ENCODE data around the gene TAS2R41.

DNA sequence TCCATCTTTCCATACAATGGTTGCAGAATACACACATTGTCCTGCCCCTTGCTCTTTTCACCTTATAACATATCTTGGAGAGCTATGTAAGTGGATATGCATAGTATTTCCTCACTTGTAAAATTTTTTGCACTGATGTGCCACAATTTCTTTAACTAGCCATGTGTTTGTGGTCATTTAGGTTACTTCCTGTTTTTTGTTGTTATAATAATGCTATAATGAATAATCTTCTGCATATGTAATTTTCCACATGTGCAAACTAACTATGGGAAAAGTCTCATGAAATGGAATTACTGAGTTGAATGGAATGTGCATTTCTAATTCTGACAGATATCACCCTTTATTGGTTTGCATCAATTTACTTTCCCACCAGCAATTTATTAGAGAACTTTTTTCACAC lies 2.8 kb downstream of the TAS2R41 start:
- TF ChIP-seq SMC3 (IDR thresholded peaks at IDR 0.05) (no peak), EP300 (IDR thresholded peaks at IDR 0.05) (no peak)
